ENCODE measurements around the gene CEBPZ.

- no peak for TF ChIP-seq CTCF (IDR thresholded peaks at IDR 0.05)
- TF ChIP-seq POLR2AphosphoS5 (IDR thresholded peaks at IDR 0.05): no peak
- no peak for TF ChIP-seq POLR2A (IDR thresholded peaks at IDR 0.05)
- no peak for TF ChIP-seq EP300 (IDR thresholded peaks at IDR 0.05)
Measured at GRCh38 chr2:37211939-37212338, 19.5 kb downstream of the CEBPZ start.

All from suprapubic skin (tissue), 4 donors.